ENCODE measurements around the gene ABCA7.

Gene ABCA7

DNA sequence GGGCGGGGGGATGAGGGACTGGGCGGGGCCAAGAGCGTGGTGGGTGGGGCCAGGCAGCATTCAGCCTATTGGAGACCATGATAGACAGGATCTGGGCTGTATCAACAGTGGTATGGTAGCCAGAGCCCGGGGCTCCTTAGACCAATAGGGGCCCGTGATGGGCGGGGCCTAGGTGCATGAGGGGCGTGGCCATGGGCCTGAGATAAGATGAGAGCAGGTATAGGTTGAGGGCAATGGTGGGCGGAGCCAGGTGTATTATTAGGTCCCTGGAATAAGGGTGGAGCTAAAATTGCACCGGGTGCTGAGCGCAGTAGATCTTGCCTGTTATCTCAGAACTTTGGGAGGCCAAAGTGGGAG lies 5.3 kb downstream of the ABCA7 start:
- Histone ChIP-seq H3K4me1 (peaks cover 5% of the 10 kb centered on the region), H3K79me2 (no peaks in the 10 kb centered on the region), H3K9ac (no peak overlapping the region), H3K27ac (no peak overlapping the region), H2AFZ (no peak overlapping the region), H3K4me3 (ENCODE audit: low read depth, low read length) (no peak overlapping the region), H3K27me3 (ENCODE audit: control insufficient read depth, insufficient read depth, low read length) (no peaks in the 10 kb centered on the region), H3K9me3 (ENCODE audit: control insufficient read depth, low read length) (no peaks in the 10 kb centered on the region), H3K36me3 (ENCODE audit: control insufficient read depth, insufficient read depth, low read length) (no peaks in the 10 kb centered on the region), H3K4me2 (ENCODE audit: low read length) (no peak overlapping the region)
- TF ChIP-seq, protein P1, sequence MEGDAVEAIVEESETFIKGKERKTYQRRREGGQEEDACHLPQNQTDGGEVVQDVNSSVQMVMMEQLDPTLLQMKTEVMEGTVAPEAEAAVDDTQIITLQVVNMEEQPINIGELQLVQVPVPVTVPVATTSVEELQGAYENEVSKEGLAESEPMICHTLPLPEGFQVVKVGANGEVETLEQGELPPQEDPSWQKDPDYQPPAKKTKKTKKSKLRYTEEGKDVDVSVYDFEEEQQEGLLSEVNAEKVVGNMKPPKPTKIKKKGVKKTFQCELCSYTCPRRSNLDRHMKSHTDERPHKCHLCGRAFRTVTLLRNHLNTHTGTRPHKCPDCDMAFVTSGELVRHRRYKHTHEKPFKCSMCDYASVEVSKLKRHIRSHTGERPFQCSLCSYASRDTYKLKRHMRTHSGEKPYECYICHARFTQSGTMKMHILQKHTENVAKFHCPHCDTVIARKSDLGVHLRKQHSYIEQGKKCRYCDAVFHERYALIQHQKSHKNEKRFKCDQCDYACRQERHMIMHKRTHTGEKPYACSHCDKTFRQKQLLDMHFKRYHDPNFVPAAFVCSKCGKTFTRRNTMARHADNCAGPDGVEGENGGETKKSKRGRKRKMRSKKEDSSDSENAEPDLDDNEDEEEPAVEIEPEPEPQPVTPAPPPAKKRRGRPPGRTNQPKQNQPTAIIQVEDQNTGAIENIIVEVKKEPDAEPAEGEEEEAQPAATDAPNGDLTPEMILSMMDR (IDR thresholded peaks at IDR 0.05) = no peak

DNA sequence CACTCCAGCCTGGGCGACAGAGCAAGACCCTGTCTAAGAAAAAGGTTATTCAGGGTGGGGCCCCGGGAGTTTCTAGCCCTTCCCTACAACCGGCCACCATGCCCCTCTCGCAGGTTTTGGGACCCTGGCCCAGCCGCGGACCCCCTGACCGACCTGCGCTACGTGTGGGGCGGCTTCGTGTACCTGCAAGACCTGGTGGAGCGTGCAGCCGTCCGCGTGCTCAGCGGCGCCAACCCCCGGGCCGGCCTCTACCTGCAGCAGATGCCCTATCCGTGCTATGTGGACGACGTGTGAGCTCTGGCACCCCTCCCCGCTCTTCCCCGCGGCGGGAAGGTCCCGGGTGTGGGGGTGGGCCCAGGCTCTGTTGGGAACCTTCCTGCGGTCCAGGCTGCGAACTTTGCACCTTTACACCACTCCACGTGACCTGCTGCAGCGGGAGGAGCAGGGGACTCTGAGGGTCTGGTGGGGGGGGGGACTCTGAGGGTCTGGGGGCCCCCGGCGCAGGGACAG lies 6.3 kb downstream of the ABCA7 start:
- no peaks in the 10 kb centered on the region for H3K79me2 ChIP-seq
- no peak overlapping the region for H3K4me2 ChIP-seq (ENCODE audit: low read length)
- H3K36me3 ChIP-seq (ENCODE audit: control insufficient read depth, insufficient read depth, low read length) = no peaks in the 10 kb centered on the region
- peaks cover 4% of the 10 kb centered on the region for H3K4me1 ChIP-seq
- no peak overlapping the region for H3K9ac ChIP-seq
- no peak overlapping the region for H3K27ac ChIP-seq
- no peak overlapping the region for H2AFZ ChIP-seq
- no peaks in the 10 kb centered on the region for H3K9me3 ChIP-seq (ENCODE audit: control insufficient read depth, low read length)
- no peaks in the 10 kb centered on the region for H3K27me3 ChIP-seq (ENCODE audit: control insufficient read depth, insufficient read depth, low read length)
- H3K4me3 ChIP-seq (ENCODE audit: low read depth, low read length) = no peak overlapping the region
- TF ChIP-seq, protein P1 (IDR thresholded peaks at IDR 0.05) = no peak

DNA sequence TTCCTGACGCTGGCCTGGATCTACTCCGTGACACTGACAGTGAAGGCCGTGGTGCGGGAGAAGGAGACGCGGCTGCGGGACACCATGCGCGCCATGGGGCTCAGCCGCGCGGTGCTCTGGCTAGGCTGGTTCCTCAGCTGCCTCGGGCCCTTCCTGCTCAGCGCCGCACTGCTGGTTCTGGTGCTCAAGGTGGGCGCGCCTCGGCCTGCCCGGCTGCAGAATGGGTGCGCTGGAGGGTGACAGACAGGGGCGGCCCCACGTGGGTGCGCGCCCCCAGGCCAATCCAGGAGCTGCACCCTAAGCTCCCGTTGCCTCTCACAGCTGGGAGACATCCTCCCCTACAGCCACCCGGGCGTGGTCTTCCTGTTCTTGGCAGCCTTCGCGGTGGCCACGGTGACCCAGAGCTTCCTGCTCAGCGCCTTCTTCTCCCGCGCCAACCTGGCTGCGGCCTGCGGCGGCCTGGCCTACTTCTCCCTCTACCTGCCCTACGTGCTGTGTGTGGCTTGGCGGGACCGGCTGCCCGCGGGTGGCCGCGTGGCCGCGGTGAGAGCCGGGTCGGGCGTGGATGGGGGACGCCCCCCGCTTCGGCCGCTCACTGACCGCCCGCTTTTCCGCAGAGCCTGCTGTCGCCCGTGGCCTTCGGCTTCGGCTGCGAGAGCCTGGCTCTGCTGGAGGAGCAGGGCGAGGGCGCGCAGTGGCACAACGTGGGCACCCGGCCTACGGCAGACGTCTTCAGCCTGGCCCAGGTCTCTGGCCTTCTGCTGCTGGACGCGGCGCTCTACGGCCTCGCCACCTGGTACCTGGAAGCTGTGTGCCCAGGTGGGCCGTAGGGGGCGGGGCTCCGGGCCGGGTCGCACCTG lies 7.2 kb downstream of the ABCA7 start:
- Histone ChIP-seq H3K4me2 (ENCODE audit: low read length) (no peak overlapping the region), H3K4me1 (no peaks in the 10 kb centered on the region), H3K27me3 (ENCODE audit: control insufficient read depth, insufficient read depth, low read length) (no peaks in the 10 kb centered on the region), H3K27ac (no peak overlapping the region), H3K36me3 (ENCODE audit: control insufficient read depth, insufficient read depth, low read length) (no peaks in the 10 kb centered on the region), H3K9me3 (ENCODE audit: control insufficient read depth, low read length) (no peaks in the 10 kb centered on the region), H3K9ac (no peak overlapping the region), H3K4me3 (ENCODE audit: low read depth, low read length) (no peak overlapping the region), H2AFZ (no peak overlapping the region), H3K79me2 (no peaks in the 10 kb centered on the region)
- TF ChIP-seq, protein P1 (IDR thresholded peaks at IDR 0.05) = no peak

DNA sequence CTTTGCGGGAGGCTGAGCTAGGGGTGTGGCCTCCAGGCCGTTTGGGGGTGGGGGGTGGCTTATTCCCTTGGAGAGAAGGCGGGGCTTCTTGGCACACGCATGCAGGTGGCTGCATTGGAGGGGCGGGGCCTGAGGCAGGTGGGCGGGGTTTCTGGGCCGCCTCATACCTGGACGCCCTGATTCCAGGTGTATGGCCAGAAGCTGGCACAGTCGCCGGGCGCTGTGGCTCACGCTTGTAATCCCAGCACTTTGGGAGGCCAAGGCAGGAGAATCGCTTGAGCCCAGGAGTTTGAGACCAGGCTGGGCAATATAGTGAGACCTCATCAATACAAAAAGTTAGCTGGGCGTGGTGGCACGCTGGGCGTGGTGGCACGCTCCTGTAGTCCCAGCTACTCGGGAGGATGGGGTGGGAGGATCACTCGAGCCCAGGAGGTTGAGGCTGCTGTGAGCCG lies 7.8 kb downstream of the ABCA7 start:
- Histone ChIP-seq H3K4me3 (ENCODE audit: low read depth, low read length) (no peak overlapping the region), H3K9ac (no peak overlapping the region), H3K4me2 (ENCODE audit: low read length) (no peak overlapping the region), H3K79me2 (no peaks in the 10 kb centered on the region), H2AFZ (no peak overlapping the region), H3K36me3 (ENCODE audit: control insufficient read depth, insufficient read depth, low read length) (no peaks in the 10 kb centered on the region), H3K27ac (no peak overlapping the region), H3K4me1 (no peaks in the 10 kb centered on the region), H3K27me3 (ENCODE audit: control insufficient read depth, insufficient read depth, low read length) (no peaks in the 10 kb centered on the region), H3K9me3 (ENCODE audit: control insufficient read depth, low read length) (no peaks in the 10 kb centered on the region)
- TF ChIP-seq, protein P1 (IDR thresholded peaks at IDR 0.05) = no peak

DNA sequence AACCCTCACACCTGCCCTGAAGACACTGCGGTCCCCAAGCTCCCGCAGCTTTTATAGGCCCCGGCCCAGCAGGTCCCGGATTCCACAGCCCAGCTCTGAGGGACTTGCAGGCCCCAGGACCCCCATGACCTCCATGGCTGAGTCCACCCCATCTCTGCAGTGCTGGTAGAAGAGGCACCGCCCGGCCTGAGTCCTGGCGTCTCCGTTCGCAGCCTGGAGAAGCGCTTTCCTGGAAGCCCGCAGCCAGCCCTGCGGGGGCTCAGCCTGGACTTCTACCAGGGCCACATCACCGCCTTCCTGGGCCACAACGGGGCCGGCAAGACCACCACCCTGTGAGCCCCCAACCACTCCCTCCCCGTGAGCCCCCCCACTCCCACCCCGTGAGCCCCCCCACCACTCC lies 9.2 kb downstream of the ABCA7 start:
- Histone ChIP-seq H3K79me2 (no peaks in the 10 kb centered on the region), H2AFZ (no peak overlapping the region), H3K4me1 (no peaks in the 10 kb centered on the region), H3K27me3 (ENCODE audit: control insufficient read depth, insufficient read depth, low read length) (no peaks in the 10 kb centered on the region), H3K4me3 (ENCODE audit: low read depth, low read length) (no peak overlapping the region), H3K4me2 (ENCODE audit: low read length) (no peak overlapping the region), H3K9ac (no peak overlapping the region), H3K9me3 (ENCODE audit: control insufficient read depth, low read length) (no peaks in the 10 kb centered on the region), H3K36me3 (ENCODE audit: control insufficient read depth, insufficient read depth, low read length) (no peaks in the 10 kb centered on the region), H3K27ac (no peak overlapping the region)
- TF ChIP-seq, protein P1 (IDR thresholded peaks at IDR 0.05) = no peak
